ENCODE results near the gene SYT9. TPM values are rescaled to one million over a fixed set of nuclear protein-coding genes. Genes with fewer than 3 reads are reported as not detected.

The SYT9 gene
- total and polyA plus RNA-seq, 2 of the 8 experiments (the other 6 are each of a cell fraction or from before 2014, with no cell fraction given), result 1.5 to 2.9 TPM

DNA sequence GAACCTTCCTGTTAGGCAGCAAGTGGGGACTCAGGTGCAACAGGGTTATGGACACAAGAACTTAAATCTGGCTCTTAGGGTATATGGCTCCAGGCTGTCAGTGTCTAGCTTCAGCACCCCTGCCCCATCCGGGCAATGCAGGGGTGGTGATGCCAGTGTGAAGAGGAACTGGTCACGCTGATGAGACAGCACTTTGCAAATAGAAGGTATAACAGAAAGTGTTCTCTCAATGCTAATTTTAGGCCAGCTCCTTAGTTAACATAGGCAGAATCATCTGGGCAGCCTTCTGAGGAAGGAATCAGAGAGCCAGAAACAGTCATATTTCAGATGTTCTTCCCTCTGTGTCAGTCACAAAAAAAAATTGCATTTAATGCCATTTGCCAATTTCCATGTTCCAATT is 41.2 kb downstream of the SYT9 start (continued):
- no peak for TF ChIP-seq KDM1A (IDR thresholded peaks at IDR 0.05; ENCODE audit: borderline replicate concordance, low read length)
- no peak for TF ChIP-seq POU5F1 (IDR thresholded peaks at IDR 0.05; ENCODE audit: low read depth, low read length)
- TF ChIP-seq SIX5 (IDR thresholded peaks at IDR 0.05; ENCODE audit: low read depth, low read length), result no peak
- TF ChIP-seq CBX8 (IDR thresholded peaks at IDR 0.05; ENCODE audit: borderline replicate concordance, low read depth, low read length), result no peak

Measured in H1 (cell line).